Endometrial microvascular endothelial cells (primary cell): ENCODE measurements around the gene TAT. TPM values are rescaled to one million over a fixed set of nuclear protein-coding genes. Genes with fewer than 3 reads are reported as not detected.

Experiments used
- in situ Hi-C: cut with HindIII; loops from 2 replicates; pipeline ENCODE4 v1.10.0; 2017; ENCODE audit warnings: low sequenced_read_pairs, low pct_unique_long_range_greater_than_20kb; ENCODE audit errors: inconsistent ontology term
- total RNA-seq: library from RNA; depleted of rRNA; stranded (reverse); fragments of >200 nt; gene quantifications from one replicate; pipeline ENCODE4 v1.2.3, GENCODE V29; 2015; ENCODE audit errors: inconsistent ontology term

Gene TAT
- total RNA-seq, 1 donor from 2014 or later, result not detected

DNA sequence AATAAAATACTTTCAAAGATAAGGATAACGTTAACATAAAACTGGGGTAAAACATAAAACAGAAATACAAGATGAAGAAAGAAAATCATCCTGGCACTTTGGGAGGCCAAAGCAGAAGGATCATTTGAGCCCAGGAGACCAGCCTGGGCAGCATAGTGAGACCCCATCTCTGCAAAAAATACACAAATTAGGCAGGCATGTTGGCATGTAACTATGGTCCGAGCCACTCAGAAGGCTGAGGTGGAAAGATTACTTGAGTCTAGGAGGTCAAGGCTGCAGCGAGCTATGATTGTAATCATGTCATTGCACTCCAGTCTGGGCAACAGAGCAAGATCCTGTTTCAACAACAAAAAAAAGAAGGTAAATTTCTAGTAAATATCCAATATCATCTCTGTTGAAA lies 19.6 kb downstream of the TAT start:
- in situ Hi-C loops, result no loop called here

DNA sequence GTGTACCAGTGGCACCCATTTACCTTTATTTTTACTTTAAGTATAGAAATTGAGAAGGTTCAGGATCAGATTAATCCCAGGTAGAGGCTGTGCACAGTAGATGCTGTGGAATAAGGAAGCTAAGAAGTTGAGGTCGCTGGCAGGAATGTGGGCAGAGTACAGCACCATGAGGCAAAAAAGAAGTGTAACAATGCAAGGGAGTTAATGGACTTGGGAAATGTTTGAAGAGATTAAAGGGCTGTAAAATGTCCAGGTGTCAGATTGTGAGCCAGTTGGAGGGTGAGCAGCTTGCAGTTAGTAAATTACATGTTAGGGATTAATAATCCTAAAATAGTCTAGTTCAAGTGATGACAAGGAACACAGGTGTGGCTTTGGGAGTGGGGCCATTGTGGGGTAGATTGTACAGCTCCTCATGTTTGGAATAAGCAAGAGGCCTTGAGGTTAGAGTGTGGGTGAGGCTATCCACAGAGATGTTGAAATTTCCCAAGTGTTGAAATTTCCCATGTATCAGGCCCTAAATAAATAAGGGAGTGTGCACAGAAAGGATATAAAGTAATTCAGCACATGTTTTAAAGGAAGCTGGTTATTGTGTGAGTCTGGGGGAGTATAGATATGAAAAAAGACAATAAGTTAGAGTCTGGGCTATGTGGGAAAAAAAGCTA lies 21.5 kb downstream of the TAT start:
- in situ Hi-C loops, result no loop called here

DNA sequence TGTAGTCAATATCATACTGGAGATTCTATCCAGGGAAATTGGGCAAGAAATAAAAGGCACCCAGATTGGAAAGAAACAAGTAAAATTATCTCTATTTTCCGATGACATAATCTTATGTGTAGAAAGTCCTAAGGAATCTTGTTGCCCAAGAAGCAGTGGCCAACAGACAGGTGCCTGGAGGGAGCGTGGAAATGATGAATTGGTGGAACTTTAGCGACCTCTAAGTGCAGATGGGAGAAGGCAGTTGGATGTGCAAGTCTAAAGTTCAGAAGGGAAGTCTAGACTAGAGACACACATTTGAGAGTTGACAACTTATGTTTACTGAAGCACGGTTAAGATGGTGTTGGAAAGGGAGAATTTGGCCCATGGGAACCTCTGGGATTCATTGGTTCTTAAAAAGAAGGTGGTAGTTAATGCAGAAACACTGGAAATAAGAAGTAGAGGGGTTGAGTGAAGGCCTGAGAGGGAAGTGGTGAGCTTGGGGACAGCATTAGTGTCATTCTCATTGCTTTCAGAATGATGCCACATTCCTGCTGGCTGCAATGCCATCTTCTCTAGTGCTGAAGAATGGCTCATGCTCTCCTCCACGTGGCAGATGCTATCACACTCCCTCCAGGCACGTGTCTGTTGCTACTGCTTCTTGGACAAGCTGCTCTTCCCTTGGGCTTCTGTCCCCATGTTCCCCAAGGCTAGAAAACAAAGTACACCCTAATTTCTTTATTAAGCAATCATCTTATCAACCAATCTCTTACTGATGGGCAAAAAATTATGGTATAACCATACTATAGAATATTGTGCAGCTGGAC lies 24.0 kb downstream of the TAT start:
- in situ Hi-C loops, result no loop called here

DNA sequence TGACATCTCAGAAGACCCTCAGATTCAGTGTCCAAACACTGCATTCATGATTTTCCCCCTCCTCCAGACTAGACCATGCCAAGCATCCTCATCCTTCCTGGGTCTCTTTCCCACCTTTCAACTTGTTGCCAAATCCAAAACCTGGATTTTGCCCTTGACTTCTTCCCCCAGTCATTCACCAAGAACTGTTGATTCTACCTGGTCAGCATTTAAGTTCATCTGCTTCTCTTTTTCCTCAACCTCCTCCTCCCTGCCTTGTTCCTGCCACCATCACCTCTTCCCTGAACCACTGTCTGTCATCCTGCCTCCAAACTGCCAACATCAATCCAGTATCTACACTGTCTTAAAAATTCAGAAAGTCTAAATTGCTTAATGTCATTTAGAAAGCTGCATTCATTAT lies 29.7 kb downstream of the TAT start:
- in situ Hi-C loops, result no loop called here

DNA sequence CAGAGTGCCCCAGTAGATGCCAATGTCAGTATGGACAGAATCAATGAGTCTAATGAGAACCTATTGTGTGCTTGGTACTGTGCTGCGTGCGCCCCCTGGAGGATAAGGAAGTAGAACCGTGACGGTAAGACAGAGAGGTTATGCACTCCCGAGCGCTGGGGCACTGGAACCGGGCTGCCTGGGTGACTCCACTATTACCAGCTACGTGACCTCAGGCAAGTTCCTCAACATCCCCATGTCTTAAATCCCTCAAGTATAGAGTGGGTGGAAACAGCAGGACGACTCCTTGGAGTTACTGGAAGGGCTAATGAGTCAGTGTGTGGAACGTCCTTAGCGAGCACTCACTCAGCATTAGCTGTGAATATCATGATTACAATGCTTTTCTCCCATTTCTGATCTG lies 34.5 kb downstream of the TAT start:
- in situ Hi-C loops, result no loop called here

DNA sequence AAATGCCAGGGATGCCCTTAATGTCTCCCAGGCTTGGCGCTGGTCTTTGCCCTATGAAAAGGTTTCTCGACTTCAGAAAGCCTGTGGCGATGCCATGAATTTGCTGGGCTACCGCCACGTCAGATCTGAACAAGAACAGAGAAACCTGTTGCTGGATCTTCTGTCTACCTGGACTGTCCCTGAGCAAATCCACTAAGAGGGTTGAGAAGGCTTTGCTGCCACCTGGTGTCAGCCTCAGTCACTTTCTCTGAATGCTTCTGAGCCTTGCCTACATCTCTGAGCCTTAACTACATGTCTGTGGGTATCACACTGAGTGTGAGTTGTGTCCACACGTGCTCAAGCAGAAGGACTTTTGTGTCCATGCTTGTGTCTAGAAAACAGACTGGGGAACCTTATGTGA lies 39.2 kb downstream of the TAT start:
- in situ Hi-C loops, result no loop called here

DNA sequence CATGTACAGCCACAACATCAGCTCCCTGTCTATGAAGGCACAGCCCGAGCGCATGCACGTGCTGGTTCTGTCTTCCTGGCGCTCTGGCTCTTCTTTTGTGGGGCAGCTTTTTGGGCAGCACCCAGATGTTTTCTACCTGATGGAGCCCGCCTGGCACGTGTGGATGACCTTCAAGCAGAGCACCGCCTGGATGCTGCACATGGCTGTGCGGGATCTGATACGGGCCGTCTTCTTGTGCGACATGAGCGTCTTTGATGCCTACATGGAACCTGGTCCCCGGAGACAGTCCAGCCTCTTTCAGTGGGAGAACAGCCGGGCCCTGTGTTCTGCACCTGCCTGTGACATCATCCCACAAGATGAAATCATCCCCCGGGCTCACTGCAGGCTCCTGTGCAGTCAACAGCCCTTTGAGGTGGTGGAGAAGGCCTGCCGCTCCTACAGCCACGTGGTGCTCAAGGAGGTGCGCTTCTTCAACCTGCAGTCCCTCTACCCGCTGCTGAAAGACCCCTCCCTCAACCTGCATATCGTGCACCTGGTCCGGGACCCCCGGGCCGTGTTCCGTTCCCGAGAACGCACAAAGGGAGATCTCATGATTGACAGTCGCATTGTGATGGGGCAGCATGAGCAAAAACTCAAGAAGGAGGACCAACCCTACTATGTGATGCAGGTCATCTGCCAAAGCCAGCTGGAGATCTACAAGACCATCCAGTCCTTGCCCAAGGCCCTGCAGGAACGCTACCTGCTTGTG lies 40.0 kb downstream of the TAT start:
- in situ Hi-C loops, result no loop called here

DNA sequence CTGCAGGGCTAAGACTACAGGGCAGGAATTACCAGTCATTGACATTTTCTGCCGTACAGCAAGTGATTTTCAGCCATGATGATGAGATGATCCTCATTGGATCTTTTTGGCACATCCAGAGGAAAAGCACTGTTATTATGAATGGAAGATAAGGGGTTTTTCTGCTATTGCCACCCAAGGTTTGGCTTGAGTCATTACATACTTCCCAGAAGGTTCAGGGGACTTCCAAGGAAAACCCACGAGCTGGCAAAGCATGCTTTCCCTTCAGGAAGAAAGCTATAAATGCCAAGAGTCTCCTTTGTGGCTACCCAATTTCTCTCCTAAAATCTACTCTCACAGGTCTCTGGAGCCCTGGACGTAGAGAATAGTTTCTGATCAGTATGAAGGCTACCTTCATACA lies 44.5 kb downstream of the TAT start:
- in situ Hi-C loops, result no loop called here

DNA sequence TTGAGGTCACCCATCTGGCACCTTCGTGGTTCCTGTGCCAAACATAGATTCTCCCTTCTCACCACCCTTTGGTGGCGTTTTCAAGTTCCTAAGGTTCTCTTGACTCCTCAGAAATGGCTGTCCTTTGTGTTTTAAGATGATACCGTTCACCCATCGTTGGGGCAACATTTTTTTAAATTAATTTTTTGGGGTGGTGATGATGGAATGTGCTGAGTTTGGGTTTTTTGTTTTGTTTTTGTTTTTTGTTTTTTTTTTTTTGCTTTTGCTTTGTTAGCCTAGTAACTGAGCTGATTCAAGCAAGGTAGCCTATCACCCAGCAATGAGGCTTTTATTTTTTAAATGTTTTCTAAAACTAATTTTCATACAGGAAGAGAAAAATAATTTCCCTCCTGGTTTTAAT lies 48.0 kb downstream of the TAT start:
- in situ Hi-C loops, result no loop called here

DNA sequence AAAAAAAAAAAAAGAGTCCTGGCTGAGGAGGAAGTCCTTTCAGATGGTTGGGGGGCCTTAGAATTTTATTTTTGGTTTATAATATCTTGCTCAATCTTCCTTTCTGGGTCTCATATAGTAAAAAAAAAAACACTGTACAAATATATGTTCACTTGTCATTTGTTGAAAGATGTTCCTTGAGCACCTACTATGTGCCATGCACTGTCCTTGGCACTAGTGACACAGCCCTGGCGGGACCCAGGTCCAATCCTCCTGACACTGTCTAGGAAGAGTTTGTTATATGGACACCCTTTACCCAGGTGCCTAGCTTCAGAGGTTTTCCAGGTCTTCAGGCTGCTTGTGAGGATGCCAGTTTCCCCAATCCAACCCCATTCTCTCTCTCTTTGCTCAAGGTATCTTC lies 48.6 kb downstream of the TAT start:
- in situ Hi-C loops, result no loop called here

DNA sequence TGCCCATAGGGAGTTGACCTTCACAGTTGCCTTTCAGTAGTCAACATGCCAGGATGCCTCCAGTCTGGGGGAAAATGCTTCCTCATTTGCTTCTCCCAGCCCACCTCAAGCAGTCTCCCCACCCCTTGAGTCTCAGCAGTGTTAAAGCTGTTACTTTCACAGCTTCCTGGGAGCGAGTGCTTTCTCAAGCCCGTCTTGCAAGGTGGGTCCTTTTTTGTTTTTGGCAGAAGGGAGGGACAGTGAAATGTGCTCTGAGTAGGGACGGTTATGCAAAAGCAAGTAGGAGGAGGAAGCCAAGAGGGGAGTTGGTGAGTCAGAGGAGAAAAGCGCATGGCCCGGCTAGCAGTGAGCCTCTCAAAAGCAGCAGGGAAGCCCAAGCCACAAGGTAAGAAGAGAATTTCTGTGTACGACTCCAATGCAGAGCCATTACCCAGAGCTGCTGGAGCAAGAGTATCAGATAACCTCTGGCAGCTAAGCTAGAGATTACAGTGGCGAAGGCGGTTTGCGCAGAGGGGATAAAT lies 50.7 kb downstream of the TAT start, which contains the start of gene CHST4:
Gene CHST4, plus strand, starts transcription at position 316 of the 521 bp plus-strand sequence. CDS start 10,252 bp downstream, outside the sequence.
- in situ Hi-C loops, result no loop called here

DNA sequence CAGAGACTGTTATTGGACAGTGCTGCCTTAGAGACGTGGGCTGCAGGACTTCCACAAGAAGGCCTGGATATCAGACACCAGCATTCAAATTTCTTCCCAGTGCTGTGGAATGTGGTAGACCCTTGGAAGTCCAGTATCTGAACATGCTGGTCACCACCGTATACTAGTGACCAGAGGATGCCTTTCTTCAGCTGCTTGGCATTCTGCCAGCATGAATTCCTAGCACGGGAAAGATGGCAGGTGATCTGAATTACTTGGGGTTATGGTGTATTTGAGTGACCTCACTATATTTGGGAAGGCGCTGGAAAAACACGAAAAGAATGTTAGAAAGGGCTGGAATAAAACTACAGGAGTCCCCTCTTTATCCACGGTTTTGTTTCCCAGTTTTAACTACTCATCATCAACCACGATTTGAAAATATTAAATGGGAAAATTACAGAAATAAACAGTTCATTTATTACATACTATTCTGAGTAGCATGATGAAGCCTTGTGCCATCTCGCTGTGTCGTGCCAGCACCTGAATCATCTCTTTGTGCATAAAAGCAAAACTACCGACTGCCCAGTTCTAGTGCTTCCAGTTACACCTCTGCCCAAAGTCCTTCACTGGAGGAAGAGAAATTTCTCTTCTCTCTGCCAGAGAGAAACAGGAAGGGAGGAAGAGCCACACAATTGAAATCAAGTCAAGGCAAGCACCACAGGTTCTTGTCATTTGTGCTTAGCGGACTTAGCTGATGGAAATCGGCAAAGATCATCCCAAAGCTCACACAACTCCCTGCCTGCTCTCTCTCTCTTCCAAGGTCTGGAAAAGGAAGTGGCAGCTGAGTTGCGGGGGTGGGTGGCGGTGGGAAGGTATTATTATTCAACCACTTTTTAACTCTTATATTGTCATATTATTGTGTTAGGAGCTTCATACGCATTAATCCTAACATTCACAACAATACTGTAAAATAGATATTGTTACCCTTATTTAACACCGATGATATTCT lies 52.0 kb downstream of the TAT start:
- in situ Hi-C loops, result no loop called here

DNA sequence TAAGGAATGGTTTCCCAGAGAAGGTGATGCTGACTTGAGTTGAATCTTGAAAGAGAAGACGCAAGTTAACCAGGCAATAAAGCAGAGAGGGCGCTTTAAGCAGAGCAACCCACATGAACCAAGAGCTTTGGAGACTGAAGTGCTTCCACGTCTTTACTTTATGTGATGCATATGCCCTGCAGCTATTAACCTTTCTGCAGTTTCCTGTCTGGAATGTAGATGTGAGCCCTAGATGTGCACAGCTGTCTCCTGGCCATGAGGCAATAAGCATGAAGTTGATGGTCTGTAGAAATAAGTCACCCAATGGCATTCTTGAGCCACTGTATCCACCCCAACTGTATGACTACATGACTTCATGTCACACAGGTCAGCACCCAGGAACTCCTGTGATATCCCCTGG lies 56.3 kb downstream of the TAT start:
- in situ Hi-C loops, result no loop called here

Other genes starting within 250 kb of the TAT start
- gene CALB2, start 218.4 kb downstream of the TAT start, total RNA-seq, result not detected
- not detected for gene TLE7, start 135.0 kb downstream of the TAT start, total RNA-seq
- gene ZNF23, start 114.8 kb downstream of the TAT start, total RNA-seq, result 17.1 TPM
- gene ZNF19, start 87.8 kb downstream of the TAT start, total RNA-seq, result 0.37 TPM
- gene CHST4, start 50.7 kb downstream of the TAT start, total RNA-seq, result not detected
- gene MARVELD3, start 49.1 kb upstream of the TAT start, total RNA-seq, result 0.19 TPM
- 6.8 TPM for gene PHLPP2, start 147.6 kb upstream of the TAT start, total RNA-seq
- 67.8 TPM for gene AP1G1, start 231.7 kb upstream of the TAT start, total RNA-seq